Ovary (tissue), 9 donors: ENCODE results near the gene PRPF38B. TPM values are rescaled to one million over a fixed set of nuclear protein-coding genes. Genes with fewer than 3 reads are reported as not detected.

Experiments
- DNase-seq, 5 donors: peaks; one replicate each; pipeline ENCODE4 v3.0.0-alpha.2; 2019 to 2020
- H3K27ac ChIP-seq, 2 donors: fragments of 200-600 bp; one replicate each; pipeline versions ENCODE4 v1.5.1 to v1.8.0; 2019 to 2022
- H3K27me3 ChIP-seq: fragments of 200-600 bp; one replicate; pipeline ENCODE4 v1.8.0; 2022
- H3K36me3 ChIP-seq: fragments of 200-600 bp; sonication (generic); one replicate; pipeline ENCODE4 v1.5.1; 2019
- H3K4me1 ChIP-seq: one replicate; pipeline ENCODE4 v1.8.1; 2013; ENCODE audit warnings: mild to moderate bottlenecking, moderate library complexity; ENCODE audit not compliant: insufficient read depth
- H3K4me3 ChIP-seq: fragments of 200-600 bp; sonication (generic); one replicate; pipeline ENCODE4 v1.5.1; 2017
- H3K9me3 ChIP-seq, 2 donors: fragments of 200-600 bp in 1 of 2; sonication (generic) in 1 of 2; one replicate each; pipeline versions ENCODE4 v1.5.1 to v1.8.1; 2013 to 2019; ENCODE audit warnings: mild to moderate bottlenecking in 1 of 2, moderate library complexity in 1 of 2
- EP300 ChIP-seq: sonication (generic); formaldehyde crosslinking; IDR thresholded peaks from one replicate; pipeline ENCODE4 v1.6.1; 2017; ENCODE audit warnings: antibody characterized with exemption
- POLR2A ChIP-seq: fragments of 450-650 bp; IDR thresholded peaks from one replicate; pipeline ENCODE4 v1.6.1; 2017; ENCODE audit warnings: antibody characterized with exemption, mild to moderate bottlenecking, moderate library complexity
- WGBS, 3 donors: extraction: QIAGEN DNeasy Blood & Tissue Kit in 1 of 3; methylation state at CpG; one replicate each; pipeline versions ENCODE4 v1.1.5 to v1.1.7; 2013 to 2017; 5-methylcytosine and 5-hydroxymethylcytosine counted together
- intact Hi-C, 4 donors: fragments of 100-400 bp; cut with DNase I; formaldehyde crosslinking; loops; one replicate each; pipeline versions ENCODE4 v1.11.0 to v1.15.1; 2022 to 2023
- polyA plus RNA-seq, 2 donors: library from polyadenylated mRNA; stranded (reverse); fragments of 200-250 nt in 1 of 2; fragments of 350-450 nt in 1 of 2; fragmentation: Illumina TruSeq in 1 of 2; extraction: RNeasy Lipid Tissue Mini Kit (QIAGEN cat#74804) in 1 of 2; gene quantifications; one replicate each; pipeline ENCODE4 v1.2.3, GENCODE V29; 2013 to 2014
- total RNA-seq, 7 donors: library from RNA; depleted of rRNA in 2 of 7; stranded (reverse); fragments of >200 nt in 2 of 7; fragmentation: NEBNext Ultra II Directional in 3 of 7; extraction: Animal tissue kit (Norgen Biotek cat#: 25700) in 3 of 7; gene quantifications; one replicate each; pipeline versions ENCODE4 v1.1.0 to v1.2.4, GENCODE V29; 2016 to 2023
- TF ChIP-seq, protein P1 (sequence below), 3 donors: fragments of 450-650 bp in 2 of 3; fragments of 200-600 bp in 1 of 3; IDR thresholded peaks; one replicate each; pipeline versions ENCODE4 v1.5.1 to v1.8.0; 2016 to 2022; ENCODE audit warnings: antibody characterized with exemption in 3 of 3, mild to moderate bottlenecking in 1 of 3
- donor health status: DM: no; HTN: no; CAD: no; lungs with moderate emphysema.
- donor health status: DM: no; HTN: no; CAD: no.
- donor health status: Bipolar disorder and iron deficiency.
- donor health status: DM: yes; HTN: yes; CAD: no.
- donor health status: DM: no; HTN: no; CAD: no.
- donor health status: DM: yes; HTN: yes; CAD: no.

PRPF38B gene
- total and polyA plus RNA-seq, 9 donors, result 16.5 to 36.2 (median 29.4) TPM

DNA sequence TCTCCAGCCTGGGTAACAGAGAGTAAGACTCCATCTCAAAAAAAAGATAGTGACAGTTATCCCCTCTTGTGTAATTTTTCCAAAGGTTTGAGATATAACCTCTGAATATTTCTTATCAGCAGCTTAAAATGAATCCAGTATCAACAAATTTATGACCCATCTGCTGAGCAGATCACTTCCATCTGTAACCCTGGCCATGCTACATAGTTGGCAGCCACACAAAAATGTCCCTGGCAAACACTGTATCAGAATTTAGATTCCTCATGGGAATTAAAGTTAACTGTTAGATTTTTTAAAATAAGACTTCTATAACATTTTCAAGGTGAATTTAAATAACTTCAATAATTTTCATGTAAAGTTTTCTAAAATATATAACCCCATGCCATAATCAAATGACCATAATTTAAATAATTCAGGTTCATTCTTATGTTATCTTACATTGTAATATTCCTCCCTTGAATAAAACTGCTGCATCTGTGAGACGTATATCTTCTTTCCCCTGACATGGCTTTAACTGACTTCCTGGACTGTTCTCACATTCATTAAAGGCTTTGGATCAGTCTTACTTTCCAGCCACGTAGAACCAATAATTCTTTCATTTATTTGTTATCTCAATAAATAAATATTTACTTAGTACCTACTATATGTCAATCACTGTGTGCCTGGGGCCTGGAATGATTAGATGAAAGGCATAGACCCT lies 5.3 kb upstream of the PRPF38B start:
- Histone ChIP-seq H3K36me3 (no peaks in the 10 kb centered on the region), H3K27me3 (no peaks in the 10 kb centered on the region), H3K4me3 (no peak overlapping the region), H3K4me1 (peaks cover 2% of the 10 kb centered on the region), H3K27ac (no peak overlapping the region), H3K9me3 (no peaks in the 10 kb centered on the region)
- no peak for DNase-seq
- intact Hi-C loops, result no loop called here
- TF ChIP-seq POLR2A, result no peak
- TF ChIP-seq EP300, result no peak
- TF ChIP-seq, protein P1, sequence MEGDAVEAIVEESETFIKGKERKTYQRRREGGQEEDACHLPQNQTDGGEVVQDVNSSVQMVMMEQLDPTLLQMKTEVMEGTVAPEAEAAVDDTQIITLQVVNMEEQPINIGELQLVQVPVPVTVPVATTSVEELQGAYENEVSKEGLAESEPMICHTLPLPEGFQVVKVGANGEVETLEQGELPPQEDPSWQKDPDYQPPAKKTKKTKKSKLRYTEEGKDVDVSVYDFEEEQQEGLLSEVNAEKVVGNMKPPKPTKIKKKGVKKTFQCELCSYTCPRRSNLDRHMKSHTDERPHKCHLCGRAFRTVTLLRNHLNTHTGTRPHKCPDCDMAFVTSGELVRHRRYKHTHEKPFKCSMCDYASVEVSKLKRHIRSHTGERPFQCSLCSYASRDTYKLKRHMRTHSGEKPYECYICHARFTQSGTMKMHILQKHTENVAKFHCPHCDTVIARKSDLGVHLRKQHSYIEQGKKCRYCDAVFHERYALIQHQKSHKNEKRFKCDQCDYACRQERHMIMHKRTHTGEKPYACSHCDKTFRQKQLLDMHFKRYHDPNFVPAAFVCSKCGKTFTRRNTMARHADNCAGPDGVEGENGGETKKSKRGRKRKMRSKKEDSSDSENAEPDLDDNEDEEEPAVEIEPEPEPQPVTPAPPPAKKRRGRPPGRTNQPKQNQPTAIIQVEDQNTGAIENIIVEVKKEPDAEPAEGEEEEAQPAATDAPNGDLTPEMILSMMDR (IDR thresholded peaks at IDR 0.05), result no peak
- WGBS, 3 donors, result 41 to 48% (median 42%) methylated on average over 2 of the region's 2 CpGs

- Histone ChIP-seq H3K27me3 (no peaks in the 10 kb centered on the region), H3K27ac (peak overlapping the region; percentile 63 to 97), H3K9me3 (no peaks in the 10 kb centered on the region), H3K36me3 (no peaks in the 10 kb centered on the region), H3K4me3 (peak overlapping the region; percentile 89), H3K4me1 (peaks cover 2% of the 10 kb centered on the region)
- DNase-seq, result no peak
- TF ChIP-seq, protein P1 (IDR thresholded peaks at IDR 0.05), result no peak
- no peak for TF ChIP-seq EP300
- no peak for TF ChIP-seq POLR2A
- intact Hi-C loops, result loop anchor here in 1 of 4 donors (10.0 kb wide), 1 partner anchor 53 kb away; the partner anchor contains the start of gene STXBP3
- WGBS, 3 donors, result 22 to 29% (median 24%) methylated on average over 12 of the region's 12 CpGs
These were observed 775 bp upstream of the PRPF38B start for GRCh38 chr1:108691128-108691941.

GRCh38 chr1:108692724-108693655 lies 880 bp downstream of the PRPF38B start:
- Histone ChIP-seq H3K27me3 (no peaks in the 10 kb centered on the region), H3K27ac (peak overlapping the region; percentile 63 to 97), H3K36me3 (no peaks in the 10 kb centered on the region), H3K4me1 (peaks cover 2% of the 10 kb centered on the region), H3K4me3 (peak overlapping the region; percentile 89), H3K9me3 (no peaks in the 10 kb centered on the region)
- peak in 4 of 5 donors; percentile 21 to 49 (median 40) for DNase-seq
- 1 to 2% (median 1%) methylated on average over 36 of the region's 36 CpGs for WGBS, 3 donors
- TF ChIP-seq EP300, result no peak
- no peak for TF ChIP-seq POLR2A
- TF ChIP-seq, protein P1 (IDR thresholded peaks at IDR 0.05), result no peak
- intact Hi-C loops, result loop anchor here in 1 of 4 donors (10.0 kb wide), 1 partner anchor 52 kb away; the partner anchor contains the start of gene STXBP3

DNA sequence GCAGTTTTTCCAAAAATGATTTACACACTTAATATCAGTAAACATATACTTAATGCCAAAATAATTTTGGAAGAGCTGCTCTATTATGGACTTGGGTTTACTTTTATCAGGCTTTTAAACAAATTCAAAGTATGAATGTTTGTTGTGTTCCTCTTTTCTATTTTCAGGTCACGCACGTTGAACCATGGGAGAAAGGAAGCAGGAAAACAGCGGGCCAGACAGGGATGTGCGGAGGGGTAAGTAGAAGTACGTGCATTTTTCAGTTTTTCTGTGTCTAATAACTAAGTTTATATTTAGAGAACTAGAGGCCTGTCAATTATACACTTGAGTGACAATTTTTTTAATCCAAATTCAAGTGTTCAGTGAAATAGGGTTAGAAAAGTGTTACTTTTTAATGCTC lies 3.4 kb downstream of the PRPF38B start:
- Histone ChIP-seq H3K27me3 (no peaks in the 10 kb centered on the region), H3K4me3 (no peak overlapping the region), H3K27ac (no peak overlapping the region), H3K9me3 (no peaks in the 10 kb centered on the region), H3K36me3 (no peaks in the 10 kb centered on the region), H3K4me1 (peaks cover 2% of the 10 kb centered on the region)
- TF ChIP-seq, protein P1 (IDR thresholded peaks at IDR 0.05), result no peak
- no peak for TF ChIP-seq EP300
- TF ChIP-seq POLR2A, result no peak
- DNase-seq, result no peak
- 43 to 70% (median 58%) methylated on average over 5 of the region's 5 CpGs for WGBS, 3 donors
- intact Hi-C loops, result loop anchor here in 2 of 4 donors (5.0 to 10.0 kb wide), 2 partner anchors 47 to 49 kb away; partner anchors contain the start of gene STXBP3 (in 1 of the 2)
